GM06990 (cell line): Measurements from ENCODE around the gene ASB3.

Experiments
- DNase-seq: peaks from one replicate; pipeline ENCODE4 v3.0.0-alpha.2; 2011; ENCODE audit not compliant: insufficient read length; ENCODE audit errors: extremely low read depth
- H3K27me3 ChIP-seq: replicated peaks from 2 replicates; pipeline ENCODE4 v1.6.0; 2011; ENCODE audit warnings: low read length; ENCODE audit not compliant: control insufficient read depth, insufficient read depth
- H3K36me3 ChIP-seq: 2 replicates; pipeline ENCODE4 v1.5.1; 2011; ENCODE audit warnings: low read length; ENCODE audit not compliant: control insufficient read depth, insufficient read depth
- H3K4me3 ChIP-seq: replicated peaks from 2 replicates; pipeline ENCODE4 v1.5.1; 2011; ENCODE audit warnings: low read depth, mild to moderate bottlenecking, control low read depth, low read length
- CTCF ChIP-seq: IDR thresholded peaks from 2 replicates; pipeline ENCODE4 v1.5.1; 2011; ENCODE audit warnings: low read length, control low read depth, mild to moderate bottlenecking, inconsistent platforms; ENCODE audit not compliant: insufficient read depth, poor library complexity, severe bottlenecking

The ASB3 gene

GRCh38 chr2:53631313-53632125 lies 155.2 kb downstream of the ASB3 start:
- Histone ChIP-seq H3K36me3 (no peaks in the 10 kb centered on the region), H3K4me3 (no peak overlapping the region), H3K27me3 (no peaks in the 10 kb centered on the region)
- DNase-seq: no peak
- no peak for TF ChIP-seq CTCF

- TF ChIP-seq CTCF: no peak
- H3K36me3 ChIP-seq: no peaks in the 10 kb centered on the region
- no peak overlapping the region for H3K4me3 ChIP-seq
- no peak for DNase-seq
- H3K27me3 ChIP-seq: no peaks in the 10 kb centered on the region
Observed at GRCh38 chr2:53630026-53630606, 156.6 kb downstream of the ASB3 start.

- H3K36me3 ChIP-seq: no peaks in the 10 kb centered on the region
- no peak for DNase-seq
- no peaks in the 10 kb centered on the region for H3K27me3 ChIP-seq
- no peak for TF ChIP-seq CTCF
- H3K4me3 ChIP-seq: no peak overlapping the region
Observed at GRCh38 chr2:53629501-53629900, 157.3 kb downstream of the ASB3 start.

- H3K36me3 ChIP-seq: no peaks in the 10 kb centered on the region
- H3K27me3 ChIP-seq: no peaks in the 10 kb centered on the region
- no peak for TF ChIP-seq CTCF
- no peak overlapping the region for H3K4me3 ChIP-seq
- DNase-seq: no peak
Observed at GRCh38 chr2:53629001-53629400, 157.8 kb downstream of the ASB3 start.

GRCh38 chr2:53622141-53622540 lies 164.6 kb downstream of the ASB3 start:
- no peak for TF ChIP-seq CTCF
- Histone ChIP-seq H3K4me3 (no peak overlapping the region), H3K36me3 (no peaks in the 10 kb centered on the region), H3K27me3 (no peaks in the 10 kb centered on the region)
- no peak for DNase-seq
